Stimulated activated CD4-positive, alpha-beta T cell treated with anti-CD3 and anti-CD28 coated beads, Interleukin-12 subunit alpha, Interleukin-12 subunit beta, amount 100 ng/mL, for 24 hours (primary cell): Measurements from ENCODE around the gene ZNF665.
"Not testable (repeated sequence)": the region's sequence is repeated elsewhere in the genome, so short reads cannot be mapped to it uniquely, and the experiment has no call there.

Experiments
- DNase-seq, 2 experiments: peaks; one replicate each; pipeline ENCODE4 v3.0.0-alpha.2; 2020; ENCODE audit warnings: low read depth in 2 of 2

Gene ZNF665

DNA sequence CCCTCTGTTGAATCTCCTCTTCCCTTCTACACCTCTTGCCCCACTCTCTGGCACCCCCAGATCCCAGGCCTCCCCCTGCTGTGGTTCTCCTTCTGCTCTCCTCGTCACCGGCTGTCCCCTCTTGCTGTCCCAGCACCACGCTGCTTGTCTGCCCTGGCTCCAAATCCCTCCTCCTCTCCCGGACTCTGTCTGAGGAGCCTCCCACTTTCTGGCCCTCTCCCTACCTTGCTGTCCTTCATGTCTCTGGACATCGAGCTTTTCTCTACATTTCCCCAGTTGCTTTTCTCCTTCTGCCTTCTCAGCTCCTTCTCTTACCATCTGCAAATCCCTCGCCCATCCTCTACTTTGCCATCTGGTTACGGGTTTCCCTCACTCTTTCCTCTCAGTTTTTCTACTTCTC is 35.5 kb downstream of the ZNF665 start:
- no peak for DNase-seq

DNA sequence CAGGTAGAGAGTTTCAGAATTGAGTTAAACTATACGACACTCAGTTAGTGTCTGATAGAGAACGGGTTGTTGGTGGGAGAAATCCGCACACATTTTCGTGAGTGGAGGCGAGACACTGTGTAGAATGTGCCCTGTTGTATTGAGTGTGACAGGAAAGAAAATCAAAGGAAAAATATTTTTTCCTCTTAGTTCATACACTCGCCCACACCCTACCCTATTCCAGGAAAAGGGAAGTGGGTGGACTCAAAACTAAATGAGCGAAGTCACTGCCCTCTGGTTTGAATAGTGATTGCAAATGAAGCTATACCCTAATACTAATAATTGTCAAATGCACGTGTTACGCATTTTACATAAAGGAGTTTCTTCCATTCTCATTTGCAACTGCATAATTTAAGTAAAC is 36.3 kb downstream of the ZNF665 start:
- no peak for DNase-seq

DNA sequence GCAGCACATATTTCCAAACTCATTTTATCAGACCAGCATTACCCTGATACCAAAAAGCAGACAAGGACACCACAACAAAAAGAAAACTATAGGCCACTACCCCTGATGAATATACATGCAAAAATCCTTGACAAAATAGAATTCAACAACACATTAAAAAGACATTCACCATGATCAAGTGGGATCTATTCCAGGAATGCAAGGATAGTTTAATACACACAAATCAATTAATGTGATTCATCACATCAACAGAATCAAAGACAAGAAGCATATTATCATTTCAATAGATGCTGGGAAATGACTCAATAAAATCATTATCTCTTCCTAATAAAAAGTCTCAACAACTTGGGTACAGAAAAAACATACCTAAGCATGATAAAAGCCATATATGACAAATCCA is 45.5 kb downstream of the ZNF665 start:
- no peak for DNase-seq

DNA sequence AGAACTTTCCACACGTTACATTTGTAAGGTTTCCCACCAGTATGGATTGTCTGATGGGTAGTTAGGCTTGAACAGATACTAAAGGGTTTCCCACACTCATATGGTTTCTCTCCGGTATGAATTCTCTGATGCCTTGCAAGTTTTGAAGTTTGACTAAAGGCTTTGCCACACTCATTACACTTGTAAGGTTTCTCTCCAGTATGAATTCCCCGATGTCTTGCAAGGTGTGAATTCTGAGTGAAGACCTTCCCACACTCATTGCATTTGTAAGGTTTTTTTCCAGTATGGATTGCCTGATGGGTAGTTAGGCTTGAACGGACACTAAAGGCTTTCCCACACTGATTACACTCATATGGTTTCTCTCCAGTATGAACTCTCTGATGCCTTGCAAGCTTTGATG is 52.8 kb downstream of the ZNF665 start:
- DNase-seq = no peak

DNA sequence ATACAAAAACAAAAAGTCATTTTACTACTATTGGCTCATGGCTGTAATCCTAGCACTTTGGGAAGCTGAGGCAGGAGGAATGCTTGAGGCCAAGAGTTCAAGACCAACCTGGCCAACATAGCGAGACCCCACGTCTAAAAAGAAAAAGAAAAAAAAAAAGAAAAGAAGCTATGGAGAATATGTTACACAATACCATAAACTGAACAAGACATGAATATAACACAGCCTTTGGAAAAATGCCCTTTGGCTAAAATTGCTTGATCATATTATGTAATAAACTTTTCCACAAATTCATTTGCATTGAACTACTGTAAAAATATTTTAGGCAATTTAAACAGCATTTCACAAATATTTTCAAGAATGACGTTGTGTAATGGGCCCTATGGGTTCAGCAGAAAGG is 56.7 kb downstream of the ZNF665 start:
- no peak for DNase-seq

DNA sequence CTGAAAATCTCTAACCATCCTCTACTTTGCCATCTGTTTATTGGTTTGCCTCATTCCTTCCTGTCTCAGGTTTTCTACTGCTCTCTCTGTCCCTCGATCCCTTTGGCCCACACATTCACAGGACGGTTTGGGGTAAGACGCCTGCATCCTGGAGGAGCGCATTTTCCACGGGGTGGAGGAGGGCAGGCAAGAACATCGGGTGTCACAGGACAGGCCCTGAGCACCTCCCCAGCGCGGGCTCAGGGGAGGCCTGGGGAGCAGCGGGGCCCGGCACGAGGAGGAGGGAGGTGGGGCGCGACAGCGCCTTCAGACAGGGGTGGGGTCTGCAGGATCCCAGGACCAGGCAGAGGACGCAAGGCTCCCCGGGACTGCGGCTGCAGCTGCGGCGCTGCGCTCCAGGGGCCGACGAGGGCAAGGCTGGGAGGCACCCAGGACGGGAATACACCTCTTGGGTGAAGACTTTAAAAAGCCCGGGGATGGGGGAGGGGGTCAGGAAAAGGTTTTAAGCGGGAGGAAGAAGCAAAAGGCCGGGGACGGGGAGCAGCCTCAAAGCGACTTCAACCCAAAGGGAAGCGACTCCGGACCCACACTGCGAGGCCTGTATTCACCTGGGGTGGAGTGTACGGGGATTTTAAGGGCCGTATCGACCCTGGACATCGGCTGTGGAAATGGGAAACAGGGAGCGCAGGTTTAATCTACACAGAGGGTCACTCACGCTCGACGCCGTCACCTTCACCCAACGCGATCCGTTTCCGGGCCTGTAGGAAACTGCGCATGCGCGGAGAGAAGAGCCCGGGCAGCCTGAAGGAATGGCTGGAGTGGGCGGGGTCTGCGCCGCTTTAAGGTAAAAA is 60.8 kb downstream of the ZNF665 start, which contains the start of gene ZNF415:
Gene ZNF415, minus strand, starts transcription at position 770 of the 851 bp plus-strand sequence. CDS start 10,234 bp downstream, outside the sequence.
- DNase-seq = peak; percentile 6 to 22

DNA sequence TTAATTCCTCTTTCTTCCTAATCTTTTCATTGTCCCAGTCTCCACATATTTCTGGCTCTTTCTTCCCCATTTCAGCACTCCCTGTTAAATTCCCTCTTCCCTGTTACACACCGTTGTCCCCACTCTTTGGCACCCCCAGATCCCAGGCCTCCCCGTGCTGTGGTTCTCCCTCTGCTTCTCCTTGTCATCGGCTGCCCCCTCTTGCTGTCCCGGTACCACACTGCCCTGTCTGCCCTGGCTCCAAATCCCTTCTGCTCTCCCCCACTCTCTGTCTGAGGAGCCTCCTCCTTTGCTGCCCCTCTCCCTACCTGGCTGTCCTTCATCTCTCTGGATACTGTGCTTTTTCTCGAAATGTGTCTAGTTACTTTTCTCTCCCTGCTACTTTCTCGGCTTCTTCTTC is 61.4 kb downstream of the ZNF665 start:
- no peak for DNase-seq

DNA sequence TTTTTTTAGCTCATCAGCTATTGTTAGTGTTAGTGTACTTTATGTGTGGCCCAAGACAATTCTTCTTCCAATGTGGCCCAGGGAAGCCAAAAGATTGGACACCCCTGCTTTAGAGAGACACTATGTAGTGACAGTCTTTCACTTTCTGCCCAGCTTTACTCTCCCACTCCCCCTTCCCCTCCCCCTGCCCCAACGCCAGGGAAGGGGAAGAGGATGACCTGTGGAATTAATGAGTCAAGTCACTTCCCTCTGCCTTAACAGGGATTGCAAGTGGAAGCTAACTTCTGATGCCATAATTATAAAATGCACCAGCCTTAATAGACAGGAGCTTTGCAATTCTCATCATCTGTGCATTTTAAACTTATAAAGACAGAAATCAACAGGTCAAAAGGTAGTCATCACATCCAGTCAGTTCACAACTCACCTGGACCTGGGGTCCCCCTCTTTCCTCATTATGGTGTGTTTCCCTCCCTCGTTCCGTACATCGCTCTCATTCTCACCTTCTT is 62.0 kb downstream of the ZNF665 start:
- no peak for DNase-seq

DNA sequence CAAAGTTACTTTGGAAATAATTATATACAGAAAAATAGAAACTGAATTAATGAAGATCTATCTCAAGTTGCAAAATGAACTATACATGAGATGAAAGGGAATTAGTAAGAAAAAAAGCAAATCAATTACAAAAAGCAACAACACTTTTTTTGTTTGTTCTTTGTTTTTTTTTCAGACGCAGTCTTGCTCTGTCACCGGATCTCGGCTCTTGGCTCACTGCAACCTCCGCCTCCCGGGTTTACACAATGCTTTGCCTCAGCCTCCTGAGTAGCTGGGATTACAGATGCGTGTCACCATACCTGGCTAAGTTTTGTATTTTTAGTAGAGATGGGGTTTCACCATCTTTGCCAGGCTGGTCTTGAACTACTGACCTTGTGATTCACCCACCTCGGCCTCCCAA is 62.7 kb downstream of the ZNF665 start:
- DNase-seq = no peak

DNA sequence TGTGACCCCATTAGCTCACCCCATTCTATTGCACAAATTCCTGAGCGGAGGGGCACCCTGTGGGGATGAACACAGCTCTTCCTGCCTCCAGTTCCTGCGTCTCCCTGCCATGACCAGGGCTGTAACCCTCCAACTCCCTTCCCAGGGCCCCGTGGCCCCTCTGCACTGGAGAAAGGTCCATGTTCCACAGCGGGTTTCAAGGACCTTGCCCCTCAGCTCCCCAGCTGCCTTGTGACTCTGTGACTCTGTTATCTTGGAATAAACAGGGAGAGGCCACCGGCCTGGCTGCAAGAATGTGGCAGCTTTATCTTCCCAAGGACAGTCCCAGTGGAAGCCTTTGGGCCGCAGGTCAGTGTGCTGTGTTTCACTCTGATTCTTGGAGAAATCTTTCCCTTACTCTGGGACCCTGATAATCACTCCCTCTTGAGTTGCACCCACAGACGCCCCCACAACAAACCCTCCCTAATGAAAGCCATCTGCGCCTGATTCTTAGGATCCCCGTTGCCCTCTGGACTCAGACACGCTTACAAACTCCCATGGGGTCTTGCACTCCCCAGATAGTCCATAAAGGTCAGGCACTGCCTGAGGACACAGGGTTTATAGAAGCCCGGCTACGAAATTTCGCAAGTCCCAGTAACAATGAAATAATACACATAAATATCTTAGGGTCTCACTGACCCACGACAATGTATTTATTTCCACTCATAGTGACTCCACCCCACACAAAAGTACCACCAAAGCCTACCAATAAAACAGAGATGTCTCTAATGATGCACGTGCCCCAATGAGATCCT is 66.2 kb downstream of the ZNF665 start:
- not testable (repeated sequence) for DNase-seq

DNA sequence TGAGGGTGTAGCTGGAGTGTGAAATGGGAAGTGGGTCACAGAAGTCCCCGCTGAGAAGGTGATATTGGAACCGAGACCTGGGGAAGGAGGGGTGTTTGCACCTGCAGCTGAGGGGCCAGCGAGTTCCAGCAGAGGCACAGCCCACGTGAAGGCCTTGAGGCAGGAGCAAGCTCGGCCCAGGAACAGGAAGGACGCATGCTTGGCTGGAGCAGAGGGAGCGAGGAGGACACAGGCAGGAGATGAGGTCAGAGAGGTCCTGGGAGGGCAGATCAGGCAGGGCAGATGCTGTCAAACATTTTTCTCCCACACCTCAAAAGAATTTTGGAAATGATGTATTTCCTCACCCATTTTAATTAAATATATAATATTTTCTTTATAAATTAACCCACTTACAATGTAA is 69.8 kb downstream of the ZNF665 start:
- no peak for DNase-seq
